Subcutaneous adipose tissue (tissue), 4 donors: ENCODE measurements around the gene MGAT4A. TPM values are rescaled to one million over a fixed set of nuclear protein-coding genes. Genes with fewer than 3 reads are reported as not detected.

Experiments used
- CTCF ChIP-seq: fragments of 450-650 bp; IDR thresholded peaks from one replicate; pipeline ENCODE4 v1.5.1; 2016; ENCODE audit warnings: low read depth, mild to moderate bottlenecking, control low read depth, antibody characterized with exemption, moderate library complexity
- total RNA-seq, 4 donors: library from RNA; depleted of rRNA; stranded (reverse); fragments of >200 nt; gene quantifications; one replicate each; pipeline ENCODE4 v1.1.0, GENCODE V29; 2016

MGAT4A gene
- total RNA-seq, 4 donors from 2014 or later = 23.0 to 30.8 (median 27.5) TPM

GRCh38 chr2:98757904-98758421, 27.0 kb upstream of the MGAT4A start:
- no peak for TF ChIP-seq CTCF

GRCh38 chr2:98753801-98754200, 22.9 kb upstream of the MGAT4A start:
- TF ChIP-seq CTCF = no peak

GRCh38 chr2:98751748-98752147, 20.8 kb upstream of the MGAT4A start:
- TF ChIP-seq CTCF = no peak

GRCh38 chr2:98750593-98751282, 19.8 kb upstream of the MGAT4A start:
- no peak for TF ChIP-seq CTCF

DNA sequence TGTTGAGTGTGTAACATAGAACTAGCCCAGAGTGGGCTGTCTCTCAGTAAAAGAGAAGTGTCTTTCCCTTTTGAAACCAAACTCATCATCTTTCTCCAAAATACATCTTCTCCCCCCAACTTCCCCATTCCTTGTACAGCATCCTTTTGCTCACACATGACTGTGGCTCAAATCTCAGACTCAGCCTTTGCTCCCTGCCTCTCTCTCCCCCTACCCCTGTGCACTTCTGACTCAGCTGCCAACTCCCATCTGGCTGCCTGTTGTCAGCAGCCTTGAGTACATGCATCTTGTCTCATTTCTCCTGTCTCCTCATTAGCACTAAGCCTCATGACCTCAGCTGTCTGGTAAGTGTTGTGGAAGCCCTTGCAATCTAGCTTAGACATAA, 18.1 kb upstream of the MGAT4A start:
- TF ChIP-seq CTCF = no peak

DNA sequence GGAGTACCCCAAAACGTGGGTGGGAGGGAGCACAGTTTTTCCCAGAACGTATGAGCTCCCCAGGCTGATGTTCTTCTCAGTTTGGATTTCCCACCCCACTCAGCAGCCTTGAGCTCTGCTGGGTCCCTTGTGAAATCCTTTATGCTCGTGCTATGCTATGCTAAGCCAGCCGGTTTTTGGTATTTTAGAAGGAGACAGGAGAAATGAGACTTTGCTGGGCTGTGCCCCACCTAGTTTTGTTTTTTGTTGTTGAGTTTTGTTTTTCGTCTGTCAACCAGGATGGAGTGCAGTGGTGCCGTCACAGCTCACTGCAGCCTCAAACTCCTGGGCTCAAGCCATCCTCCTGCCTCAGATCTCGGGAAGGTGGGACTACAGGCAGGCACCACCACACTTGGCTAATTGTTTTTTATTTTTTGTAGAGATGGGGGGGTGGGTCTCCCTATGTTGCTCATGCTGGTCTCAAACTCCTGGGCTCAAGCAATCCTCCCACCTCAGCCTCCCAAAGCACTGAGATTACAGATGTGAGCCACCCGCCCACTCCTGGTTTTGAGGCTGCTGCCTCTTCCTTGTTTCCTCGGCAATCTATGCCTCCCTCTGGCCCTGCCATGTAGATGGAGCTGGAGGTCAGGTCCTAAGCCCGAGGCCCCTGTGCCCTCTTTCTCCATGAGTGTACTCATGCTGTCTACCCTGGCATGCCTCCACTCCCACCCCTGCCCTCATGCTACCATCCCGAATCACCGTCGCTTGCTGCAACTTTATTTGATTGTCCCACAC, 17.5 kb upstream of the MGAT4A start:
- TF ChIP-seq CTCF = no peak

DNA sequence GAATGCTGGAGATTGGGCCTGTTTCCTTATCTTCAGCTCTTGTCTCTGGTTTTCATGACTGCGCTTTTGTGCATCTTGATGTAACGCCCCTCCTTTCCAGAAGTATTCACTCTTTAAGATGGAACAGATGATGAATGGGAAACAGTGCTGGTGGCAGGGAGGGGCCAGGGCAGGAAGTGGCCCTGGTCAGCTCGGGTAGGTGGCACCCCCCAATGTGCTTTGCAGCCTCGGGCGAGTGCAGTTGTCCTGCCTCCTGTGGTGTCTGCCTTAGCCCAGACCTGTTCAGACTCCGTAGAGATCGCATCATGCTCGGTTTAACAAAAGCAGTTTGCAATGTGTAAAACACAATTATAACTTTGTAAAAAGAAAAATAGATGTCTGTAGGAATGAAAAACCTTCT, 17.0 kb upstream of the MGAT4A start:
- no peak for TF ChIP-seq CTCF
